SK-N-SH treated with all-trans-retinoic acid at 6 μM for 48 hours (cell line): ENCODE data around the gene FARS2.

Source experiments
- ATAC-seq: fragments of 200-7000 bp; cut with Tn5 transposase; 3 replicates; pipeline ENCODE4 v1.9.1; 2020; ENCODE audit warnings: mild to moderate bottlenecking, moderate library complexity
- ARNTL ChIP-seq: fragments of 450-650 bp; formaldehyde crosslinking; IDR thresholded peaks from 2 replicates; pipeline ENCODE4 v1.5.0; 2020; ENCODE audit warnings: low read depth, mild to moderate bottlenecking, moderate library complexity, borderline replicate concordance
- BACH2 ChIP-seq: fragments of 250-450 bp; sonication (Bioruptor Pico); IDR thresholded peaks from 2 replicates; pipeline ENCODE4 v1.9.0; 2021; ENCODE audit warnings: mild to moderate bottlenecking, borderline replicate concordance
- CREB5 ChIP-seq: fragments of 250-450 bp; sonication (Bioruptor Pico); IDR thresholded peaks from 2 replicates; pipeline ENCODE4 v1.5.1; 2020; ENCODE audit warnings: low read depth, mild to moderate bottlenecking, moderate library complexity
- CSRNP3 ChIP-seq: fragments of 250-450 bp; sonication (Bioruptor Pico); IDR thresholded peaks from 2 replicates; pipeline ENCODE4 v1.5.1; 2021; ENCODE audit warnings: mild to moderate bottlenecking, moderate library complexity
- ESRRG ChIP-seq: fragments of 250-450 bp; sonication (Bioruptor Pico); IDR thresholded peaks from 2 replicates; pipeline ENCODE4 v1.6.1; 2021; ENCODE audit warnings: mild to moderate bottlenecking
- GLIS3 ChIP-seq: fragments of 250-450 bp; sonication (Bioruptor Pico); IDR thresholded peaks from 2 replicates; pipeline ENCODE4 v1.5.0; 2020; ENCODE audit warnings: mild to moderate bottlenecking, moderate library complexity
- ISL1 ChIP-seq: fragments of 250-450 bp; sonication (Bioruptor Pico); IDR thresholded peaks from 2 replicates; pipeline ENCODE4 v2.1.2; 2022; ENCODE audit warnings: mild to moderate bottlenecking, moderate library complexity
- OSR1 ChIP-seq: fragments of 250-450 bp; sonication (Bioruptor Pico); IDR thresholded peaks from 2 replicates; pipeline ENCODE4 v1.8.0; 2022; ENCODE audit warnings: moderate library complexity, mild to moderate bottlenecking, inconsistent platforms
- PATZ1 ChIP-seq: fragments of 250-450 bp; sonication (Bioruptor Pico); IDR thresholded peaks from 2 replicates; pipeline ENCODE4 v1.8.0; 2020; ENCODE audit warnings: mild to moderate bottlenecking, moderate library complexity, borderline replicate concordance
- POU6F1 ChIP-seq: fragments of 250-450 bp; sonication (Bioruptor Pico); IDR thresholded peaks from 2 replicates; pipeline ENCODE4 v1.8.0; 2021; ENCODE audit warnings: low read depth, mild to moderate bottlenecking, moderate library complexity, borderline replicate concordance
- PPARA ChIP-seq: fragments of 250-450 bp; sonication (Bioruptor Pico); IDR thresholded peaks from 2 replicates; pipeline ENCODE4 v1.5.0; 2020; ENCODE audit warnings: mild to moderate bottlenecking, borderline replicate concordance
- TCF4 ChIP-seq: fragments of 250-450 bp; sonication (Bioruptor Pico); IDR thresholded peaks from 2 replicates; pipeline ENCODE4 v1.8.0; 2021; ENCODE audit warnings: mild to moderate bottlenecking, moderate library complexity, borderline replicate concordance
- TOX ChIP-seq: fragments of 250-450 bp; sonication (Bioruptor Pico); IDR thresholded peaks from 2 replicates; pipeline ENCODE4 v1.8.0; 2021; ENCODE audit warnings: mild to moderate bottlenecking, moderate library complexity, borderline replicate concordance
- TSHZ2 ChIP-seq: fragments of 250-450 bp; sonication (Bioruptor Pico); IDR thresholded peaks from 2 replicates; pipeline ENCODE4 v1.5.0; 2020; ENCODE audit warnings: mild to moderate bottlenecking, moderate library complexity
- ZFP3 ChIP-seq: fragments of 250-450 bp; sonication (Bioruptor Pico); IDR thresholded peaks from 2 replicates; pipeline ENCODE4 v1.5.0; 2020; ENCODE audit warnings: mild to moderate bottlenecking, moderate library complexity
- ZFP30 ChIP-seq: fragments of 450-650 bp; formaldehyde crosslinking; IDR thresholded peaks from 2 replicates; pipeline ENCODE4 v1.5.0; 2022; ENCODE audit warnings: mild to moderate bottlenecking, moderate library complexity
- ZNF565 ChIP-seq: fragments of 450-650 bp; formaldehyde crosslinking; conservative IDR thresholded peaks from 2 replicates; pipeline ENCODE4 v1.5.0; 2020; ENCODE audit warnings: low read depth, mild to moderate bottlenecking, moderate library complexity
- ZNF70 ChIP-seq: fragments of 450-650 bp; formaldehyde crosslinking; IDR thresholded peaks from 2 replicates; pipeline ENCODE4 v1.5.0; 2020; ENCODE audit warnings: mild to moderate bottlenecking, moderate library complexity

The FARS2 gene

GRCh38 chr6:5665667-5666066, 404.4 kb downstream of the FARS2 start:
- TF ChIP-seq CSRNP3 (CRISPR knock-in tag) = no peak
- no peak for TF ChIP-seq ISL1 (CRISPR knock-in tag)
- no peak for TF ChIP-seq TSHZ2 (CRISPR knock-in tag)
- TF ChIP-seq CREB5 (CRISPR knock-in tag) = no peak
- no peak for TF ChIP-seq ESRRG
- TF ChIP-seq ARNTL = no peak
- no peak for ATAC-seq

- TF ChIP-seq TSHZ2 (CRISPR knock-in tag) (no peak), ESRRG (no peak), POU6F1 (no peak), ISL1 (CRISPR knock-in tag) (no peak), TCF4 (CRISPR knock-in tag) (no peak), OSR1 (CRISPR knock-in tag) (no peak), PATZ1 (CRISPR knock-in tag) (no peak), ZNF565 (CRISPR knock-in tag) (no peak), ZFP30 (CRISPR knock-in tag) (no peak), ZNF70 (CRISPR knock-in tag) (no peak), ZFP3 (no peak), GLIS3 (CRISPR knock-in tag) (no peak), BACH2 (CRISPR knock-in tag) (no peak), TOX (no peak)
- ATAC-seq = no peak
Measured at GRCh38 chr6:5666695-5667094, 405.4 kb downstream of the FARS2 start.

- TF ChIP-seq OSR1 (CRISPR knock-in tag) (no peak), GLIS3 (CRISPR knock-in tag) (no peak), PPARA (CRISPR knock-in tag) (no peak)
- TF ChIP-seq, all 23 proteins: peak for 0
- no peak for ATAC-seq
Measured at GRCh38 chr6:5667737-5668136, 406.4 kb downstream of the FARS2 start.
